Esophagus squamous epithelium (tissue), 4 donors: Measurements from ENCODE around the gene DYRK1A.

Source experiments
- POLR2A ChIP-seq, 4 donors: fragments of 450-650 bp; IDR thresholded peaks; one replicate each; pipeline ENCODE4 v1.6.1; 2017; ENCODE audit warnings: antibody characterized with exemption in 4 of 4, mild to moderate bottlenecking in 4 of 4, moderate library complexity in 3 of 4
- TF ChIP-seq, protein P1 (sequence below), 6 experiments: fragments of 450-650 bp in 4 of 6; fragments of 200-600 bp in 2 of 6; sonication (generic) in 2 of 6; IDR thresholded peaks; one replicate each; pipeline ENCODE4 v1.5.1; 2016 to 2019; ENCODE audit warnings: antibody characterized with exemption in 6 of 6, mild to moderate bottlenecking in 4 of 6, moderate library complexity in 4 of 6

DNA sequence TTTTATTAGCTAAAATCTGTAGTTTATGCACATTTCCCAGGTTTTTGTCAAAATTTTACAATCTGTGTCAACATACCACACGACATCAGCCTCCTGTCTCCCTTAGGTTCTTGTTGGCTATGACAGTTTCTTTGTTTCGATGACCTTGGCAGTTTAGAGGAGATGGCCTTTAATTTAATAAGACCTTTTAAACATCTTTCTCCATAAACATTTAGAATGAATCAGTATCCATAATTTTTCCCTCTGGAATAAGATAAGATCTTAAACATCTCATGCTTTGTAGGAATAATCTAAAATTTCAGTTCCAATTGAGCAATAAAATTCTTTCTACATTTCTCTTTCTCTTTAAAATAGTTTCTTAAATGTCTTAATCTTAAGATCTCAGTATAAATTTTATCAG, 28.7 kb upstream of the DYRK1A start:
- TF ChIP-seq, protein P1, sequence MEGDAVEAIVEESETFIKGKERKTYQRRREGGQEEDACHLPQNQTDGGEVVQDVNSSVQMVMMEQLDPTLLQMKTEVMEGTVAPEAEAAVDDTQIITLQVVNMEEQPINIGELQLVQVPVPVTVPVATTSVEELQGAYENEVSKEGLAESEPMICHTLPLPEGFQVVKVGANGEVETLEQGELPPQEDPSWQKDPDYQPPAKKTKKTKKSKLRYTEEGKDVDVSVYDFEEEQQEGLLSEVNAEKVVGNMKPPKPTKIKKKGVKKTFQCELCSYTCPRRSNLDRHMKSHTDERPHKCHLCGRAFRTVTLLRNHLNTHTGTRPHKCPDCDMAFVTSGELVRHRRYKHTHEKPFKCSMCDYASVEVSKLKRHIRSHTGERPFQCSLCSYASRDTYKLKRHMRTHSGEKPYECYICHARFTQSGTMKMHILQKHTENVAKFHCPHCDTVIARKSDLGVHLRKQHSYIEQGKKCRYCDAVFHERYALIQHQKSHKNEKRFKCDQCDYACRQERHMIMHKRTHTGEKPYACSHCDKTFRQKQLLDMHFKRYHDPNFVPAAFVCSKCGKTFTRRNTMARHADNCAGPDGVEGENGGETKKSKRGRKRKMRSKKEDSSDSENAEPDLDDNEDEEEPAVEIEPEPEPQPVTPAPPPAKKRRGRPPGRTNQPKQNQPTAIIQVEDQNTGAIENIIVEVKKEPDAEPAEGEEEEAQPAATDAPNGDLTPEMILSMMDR (IDR thresholded peaks at IDR 0.05), result no peak
- TF ChIP-seq POLR2A (IDR thresholded peaks at IDR 0.05), result no peak
